ENCODE results near the gene FAM210B.
"Not testable (repeated sequence)": the region's sequence is repeated elsewhere in the genome, so short reads cannot be mapped to it uniquely, and the experiment has no call there.

Gene FAM210B

GRCh38 chr20:56391037-56391436 lies 32.3 kb downstream of the FAM210B start:
- Histone ChIP-seq H3K27ac (peak overlapping the region; percentile 84), H3K4me1 (peaks cover 39% of the 10 kb centered on the region), H3K4me3 (peak overlapping the region; percentile 81), H4K20me1 (peaks cover 12% of the 10 kb centered on the region), H3K27me3 (no peaks in the 10 kb centered on the region), H3K9me3 (no peaks in the 10 kb centered on the region), H3K36me3 (peaks cover 57% of the 10 kb centered on the region), H3K9ac (peak overlapping the region; percentile 82), H3K4me2 (peak overlapping the region; percentile 88)
- no peak for TF ChIP-seq Cebpa-rat (IDR thresholded peaks at IDR 0.05)

- Histone ChIP-seq H3K27ac (peak overlapping the region; percentile 84), H3K4me3 (peak overlapping the region; percentile 81), H3K36me3 (peaks cover 55% of the 10 kb centered on the region)
Observed at GRCh38 chr20:56391596-56392131, 32.9 kb downstream of the FAM210B start.

DNA sequence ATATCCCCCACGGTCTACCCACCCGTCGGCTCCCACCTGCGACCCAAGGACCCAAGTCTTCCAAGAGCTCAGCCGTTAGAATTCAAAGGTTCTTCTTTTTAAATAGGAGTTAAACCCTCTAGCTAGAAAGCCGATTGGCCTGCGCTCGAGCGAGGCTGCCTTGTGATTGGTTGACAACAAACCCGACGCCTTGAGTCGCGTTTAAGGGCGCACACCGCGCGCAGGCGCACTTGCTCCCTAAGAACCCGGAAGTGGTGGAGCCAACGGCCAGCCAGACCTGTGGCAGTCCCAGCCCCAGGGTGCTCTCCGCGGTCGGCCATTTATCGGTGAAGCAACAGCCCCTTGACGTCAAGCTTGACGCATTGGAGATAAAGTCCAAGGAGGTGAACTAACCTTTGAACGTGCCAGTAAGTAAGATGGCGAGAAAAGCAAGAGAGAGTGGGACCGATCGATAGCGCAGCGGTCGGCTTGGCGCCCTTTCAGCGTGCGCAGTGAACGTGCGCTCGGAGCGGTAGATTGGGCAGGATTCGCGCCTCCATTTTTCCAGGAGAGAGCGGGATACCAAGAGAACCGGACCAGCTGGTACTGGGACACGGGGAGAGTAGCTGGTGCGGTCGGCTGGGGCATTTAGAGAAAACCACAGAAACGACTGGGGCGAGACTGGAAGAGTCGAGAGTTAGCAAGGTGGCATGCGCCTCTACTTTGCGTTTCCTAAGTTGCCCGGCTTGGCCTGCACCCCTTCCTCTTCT lies 33.5 kb downstream of the FAM210B start, which contains the start of the genes AURKA and CSTF1:
TSS of gene AURKA (minus strand) at position 84 of the 749 bp plus-strand sequence. CDS start 4,018 bp downstream, outside the sequence.
TSS of gene CSTF1 (plus strand) at position 514 of the 749 bp plus-strand sequence. CDS start 2,908 bp downstream, outside the sequence.
- no peaks in the 10 kb centered on the region for H3K9me3 ChIP-seq
- H3K4me1 ChIP-seq = peaks cover 39% of the 10 kb centered on the region
- H3K27ac ChIP-seq = peak within 1 kb of the TSS; percentile 84
- peak within 1 kb of the TSS; percentile 82 for H3K9ac ChIP-seq
- no peaks in the 10 kb centered on the region for H3K27me3 ChIP-seq
- peaks cover 56% of the 10 kb centered on the region for H3K36me3 ChIP-seq
- peak within 1 kb of the TSS; percentile 88 for H3K4me2 ChIP-seq
- TF ChIP-seq Cebpa-rat (IDR thresholded peaks at IDR 0.05) = peak; percentile 87
- peaks cover 11% of the 10 kb centered on the region; the same call in 1 of the 2 replicates for H4K20me1 ChIP-seq
- peak within 1 kb of the TSS; percentile 81 for H3K4me3 ChIP-seq

More at GRCh38 chr20:56391596-56392131, 32.9 kb downstream of the FAM210B start:
- H3K27me3 ChIP-seq = no peaks in the 10 kb centered on the region
- H4K20me1 ChIP-seq = peaks cover 11% of the 10 kb centered on the region; the same call in 1 of the 2 replicates
- H3K9ac ChIP-seq = peak overlapping the region; percentile 82
- TF ChIP-seq Cebpa-rat (IDR thresholded peaks at IDR 0.05) = no peak
- H3K4me2 ChIP-seq = peak overlapping the region; percentile 88
- H3K4me1 ChIP-seq = peaks cover 39% of the 10 kb centered on the region
- H3K9me3 ChIP-seq = no peaks in the 10 kb centered on the region

GRCh38 chr20:56392881-56393482 lies 34.2 kb downstream of the FAM210B start:
- Histone ChIP-seq H3K4me1 (peaks cover 39% of the 10 kb centered on the region), H3K4me3 (peak overlapping the region; percentile 81), H3K36me3 (peaks cover 56% of the 10 kb centered on the region), H3K9ac (peak overlapping the region; percentile 82), H3K27me3 (no peaks in the 10 kb centered on the region), H3K9me3 (no peaks in the 10 kb centered on the region), H4K20me1 (peaks cover 18% of the 10 kb centered on the region), H3K4me2 (peak overlapping the region; percentile 78), H3K27ac (peak overlapping the region; percentile 84)
- TF ChIP-seq Cebpa-rat (IDR thresholded peaks at IDR 0.05) = no peak

GRCh38 chr20:56393653-56394052 lies 34.9 kb downstream of the FAM210B start:
- H3K9ac ChIP-seq = peak overlapping the region; percentile 82; the same call in 1 of the 2 replicates
- peaks cover 39% of the 10 kb centered on the region for H3K4me1 ChIP-seq
- H3K27me3 ChIP-seq = no peaks in the 10 kb centered on the region
- H3K27ac ChIP-seq = no peak overlapping the region
- no peak for TF ChIP-seq Cebpa-rat (IDR thresholded peaks at IDR 0.05)
- H3K4me3 ChIP-seq = peak overlapping the region; percentile 81
- peak overlapping the region; percentile 78 for H3K4me2 ChIP-seq
- H3K36me3 ChIP-seq = peaks cover 56% of the 10 kb centered on the region
- H3K9me3 ChIP-seq = no peaks in the 10 kb centered on the region
- peaks cover 23% of the 10 kb centered on the region for H4K20me1 ChIP-seq

DNA sequence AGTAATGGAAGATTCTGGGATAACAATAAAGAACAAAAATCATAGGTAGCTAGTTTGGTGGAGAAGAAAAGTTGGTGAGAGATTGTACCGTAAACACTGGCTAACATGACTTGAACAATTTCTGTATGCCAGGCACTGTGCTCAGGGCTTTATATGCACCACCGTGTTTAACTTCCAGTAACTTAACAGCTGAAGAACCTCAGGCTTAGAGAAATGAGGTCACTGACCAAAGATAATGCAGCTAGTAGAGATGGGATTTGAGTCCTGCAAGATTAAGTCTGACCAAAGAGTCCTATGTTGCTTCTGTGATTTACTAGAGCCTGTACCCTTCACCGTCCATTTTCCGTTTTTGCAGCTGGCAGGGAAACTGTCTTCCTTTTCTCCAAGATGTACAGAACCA lies 36.4 kb downstream of the FAM210B start:
- Histone ChIP-seq H3K4me1 (peaks cover 29% of the 10 kb centered on the region), H3K27me3 (no peaks in the 10 kb centered on the region), H3K4me3 (no peak overlapping the region), H4K20me1 (peaks cover 38% of the 10 kb centered on the region), H3K9me3 (no peaks in the 10 kb centered on the region), H3K9ac (no peak overlapping the region), H3K4me2 (no peak overlapping the region), H3K27ac (no peak overlapping the region), H3K36me3 (peaks cover 54% of the 10 kb centered on the region)
- TF ChIP-seq Cebpa-rat (IDR thresholded peaks at IDR 0.05) = no peak

GRCh38 chr20:56400001-56400640 lies 41.3 kb downstream of the FAM210B start:
- H3K27me3 ChIP-seq = no peaks in the 10 kb centered on the region
- H3K4me1 ChIP-seq = no peaks in the 10 kb centered on the region
- no peak overlapping the region for H3K4me3 ChIP-seq
- no peak overlapping the region for H3K9ac ChIP-seq
- no peak for TF ChIP-seq Cebpa-rat (IDR thresholded peaks at IDR 0.05)
- H3K4me2 ChIP-seq = no peak overlapping the region
- no peak overlapping the region for H3K27ac ChIP-seq
- peaks cover 93% of the 10 kb centered on the region for H3K36me3 ChIP-seq
- H3K9me3 ChIP-seq = no peaks in the 10 kb centered on the region
- peaks cover 77% of the 10 kb centered on the region for H4K20me1 ChIP-seq

DNA sequence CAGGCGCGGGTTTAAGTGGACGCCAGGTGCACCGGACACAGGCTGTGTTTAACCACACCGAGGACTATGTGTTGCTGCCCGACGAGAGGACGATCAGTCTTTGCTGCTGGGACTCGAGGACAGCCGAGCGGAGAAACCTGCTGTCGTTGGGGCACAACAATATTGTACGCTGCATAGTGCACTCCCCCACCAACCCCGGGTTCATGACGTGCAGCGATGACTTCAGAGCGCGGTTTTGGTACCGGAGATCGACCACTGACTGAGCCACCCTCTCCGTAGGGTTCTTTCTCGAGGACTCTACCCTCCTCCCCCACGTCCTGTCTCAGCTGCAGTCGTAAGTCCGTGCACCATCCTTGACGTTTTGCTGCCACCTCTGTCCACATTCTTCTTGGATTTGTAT lies 44.7 kb downstream of the FAM210B start:
- Histone ChIP-seq H3K4me3 (no peak overlapping the region), H3K27ac (no peak overlapping the region), H3K9me3 (no peaks in the 10 kb centered on the region), H3K9ac (no peak overlapping the region), H4K20me1 (peaks cover 88% of the 10 kb centered on the region), H3K4me2 (no peak overlapping the region), H3K36me3 (peaks cover 94% of the 10 kb centered on the region), H3K27me3 (no peaks in the 10 kb centered on the region), H3K4me1 (no peaks in the 10 kb centered on the region)
- TF ChIP-seq Cebpa-rat (IDR thresholded peaks at IDR 0.05) = no peak

DNA sequence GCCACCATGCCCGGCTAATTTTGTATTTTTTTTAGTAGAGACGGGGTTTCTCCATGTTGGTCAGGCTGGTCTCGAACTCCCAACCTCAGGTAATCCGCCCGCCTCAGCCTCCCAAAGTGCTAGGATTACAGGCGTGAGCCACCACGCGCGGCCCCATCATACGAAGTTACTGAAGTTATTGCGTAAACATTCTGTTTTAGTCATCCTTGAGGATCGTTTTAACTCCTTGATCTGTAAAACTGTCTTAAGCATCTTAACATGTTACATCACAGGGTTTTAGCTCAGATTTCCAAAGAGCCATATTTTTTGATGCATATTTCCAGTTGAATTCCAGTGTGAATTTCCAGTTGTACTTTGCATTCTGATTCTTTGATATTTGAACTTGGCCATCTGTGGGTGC lies 46.6 kb downstream of the FAM210B start:
- not testable (repeated sequence) for H3K4me1 ChIP-seq, H3K9ac ChIP-seq, H3K4me3 ChIP-seq, H3K27me3 ChIP-seq, H3K9me3 ChIP-seq, H3K27ac ChIP-seq, H3K4me2 ChIP-seq
- H3K36me3 ChIP-seq = peaks cover 90% of the 10 kb centered on the region
- peaks cover 78% of the 10 kb centered on the region for H4K20me1 ChIP-seq

All from BLaER1 (cell line).